ENCODE measurements around the gene EXOC3L4.
"Not testable (repeated sequence)": the region's sequence is repeated elsewhere in the genome, so short reads cannot be mapped to it uniquely, and the experiment has no call there.

EXOC3L4 gene

GRCh38 chr14:103108749-103109207 lies 14.3 kb downstream of the EXOC3L4 start:
- TF ChIP-seq TAF1 (IDR thresholded peaks at IDR 0.05; ENCODE audit: low read depth, low read length), result no peak
- no peak for TF ChIP-seq POU2F2 (IDR thresholded peaks at IDR 0.05; ENCODE audit: low read depth, low read length)
- TF ChIP-seq SPI1 (IDR thresholded peaks at IDR 0.05; ENCODE audit: low read depth, low read length), result no peak
- TF ChIP-seq POLR2A (IDR thresholded peaks at IDR 0.05; ENCODE audit: low read depth, low read length), result no peak
- no peak for TF ChIP-seq POLR2AphosphoS5 (IDR thresholded peaks at IDR 0.05; ENCODE audit: low read depth, low read length)
- no peak for TF ChIP-seq PAX5 (IDR thresholded peaks at IDR 0.05; ENCODE audit: insufficient read depth, low read length, severe bottlenecking)
- DNase-seq (ENCODE audit: insufficient read length, low spot score) (peak; percentile 71), FAIRE-seq (peak; percentile 40)

- FAIRE-seq (no peak), DNase-seq (ENCODE audit: insufficient read length, low spot score) (no peak)
- TF ChIP-seq PAX5 (IDR thresholded peaks at IDR 0.05; ENCODE audit: insufficient read depth, low read length, severe bottlenecking), result no peak
- TF ChIP-seq SPI1 (IDR thresholded peaks at IDR 0.05; ENCODE audit: low read depth, low read length), result no peak
- TF ChIP-seq POU2F2 (IDR thresholded peaks at IDR 0.05; ENCODE audit: low read depth, low read length), result no peak
- TF ChIP-seq TAF1 (IDR thresholded peaks at IDR 0.05; ENCODE audit: low read depth, low read length), result no peak
- no peak for TF ChIP-seq POLR2A (IDR thresholded peaks at IDR 0.05; ENCODE audit: low read depth, low read length)
- no peak for TF ChIP-seq POLR2AphosphoS5 (IDR thresholded peaks at IDR 0.05; ENCODE audit: low read depth, low read length)
These were observed 15.3 kb downstream of the EXOC3L4 start for GRCh38 chr14:103109535-103110441.

- FAIRE-seq (no peak), DNase-seq (ENCODE audit: insufficient read length, low spot score) (no peak)
These were observed 16.2 kb downstream of the EXOC3L4 start for GRCh38 chr14:103110681-103111231.

GRCh38 chr14:103111232-103111868 lies 16.8 kb downstream of the EXOC3L4 start:
- FAIRE-seq (no peak), DNase-seq (ENCODE audit: insufficient read length, low spot score) (no peak)
- TF ChIP-seq POLR2A (IDR thresholded peaks at IDR 0.05; ENCODE audit: low read depth, low read length), result no peak
- TF ChIP-seq SPI1 (IDR thresholded peaks at IDR 0.05; ENCODE audit: low read depth, low read length), result peak; percentile 93
- TF ChIP-seq TAF1 (IDR thresholded peaks at IDR 0.05; ENCODE audit: low read depth, low read length), result no peak
- no peak for TF ChIP-seq POLR2AphosphoS5 (IDR thresholded peaks at IDR 0.05; ENCODE audit: low read depth, low read length)
- no peak for TF ChIP-seq PAX5 (IDR thresholded peaks at IDR 0.05; ENCODE audit: insufficient read depth, low read length, severe bottlenecking)
- no peak for TF ChIP-seq POU2F2 (IDR thresholded peaks at IDR 0.05; ENCODE audit: low read depth, low read length)

More at GRCh38 chr14:103110681-103111231, 16.2 kb downstream of the EXOC3L4 start:
- TF ChIP-seq POLR2AphosphoS5 (IDR thresholded peaks at IDR 0.05; ENCODE audit: low read depth, low read length), result no peak
- no peak for TF ChIP-seq TAF1 (IDR thresholded peaks at IDR 0.05; ENCODE audit: low read depth, low read length)
- no peak for TF ChIP-seq PAX5 (IDR thresholded peaks at IDR 0.05; ENCODE audit: insufficient read depth, low read length, severe bottlenecking)
- TF ChIP-seq POU2F2 (IDR thresholded peaks at IDR 0.05; ENCODE audit: low read depth, low read length), result no peak
- TF ChIP-seq SPI1 (IDR thresholded peaks at IDR 0.05; ENCODE audit: low read depth, low read length), result no peak
- no peak for TF ChIP-seq POLR2A (IDR thresholded peaks at IDR 0.05; ENCODE audit: low read depth, low read length)

GRCh38 chr14:103112400-103113243 lies 18.1 kb downstream of the EXOC3L4 start:
- FAIRE-seq, result no peak
- DNase-seq (ENCODE audit: insufficient read length, low spot score), result no peak
- TF ChIP-seq POU2F2 (IDR thresholded peaks at IDR 0.05; ENCODE audit: low read depth, low read length) (no peak), POLR2A (IDR thresholded peaks at IDR 0.05; ENCODE audit: low read depth, low read length) (no peak), POLR2AphosphoS5 (IDR thresholded peaks at IDR 0.05; ENCODE audit: low read depth, low read length) (no peak), PAX5 (IDR thresholded peaks at IDR 0.05; ENCODE audit: insufficient read depth, low read length, severe bottlenecking) (no peak), SPI1 (IDR thresholded peaks at IDR 0.05; ENCODE audit: low read depth, low read length) (no peak), TAF1 (IDR thresholded peaks at IDR 0.05; ENCODE audit: low read depth, low read length) (no peak)

GRCh38 chr14:103113303-103113702 lies 18.8 kb downstream of the EXOC3L4 start:
- FAIRE-seq, result peak; percentile 26
- no peak for DNase-seq (ENCODE audit: insufficient read length, low spot score)
- no peak for TF ChIP-seq POLR2AphosphoS5 (IDR thresholded peaks at IDR 0.05; ENCODE audit: low read depth, low read length)
- TF ChIP-seq POLR2A (IDR thresholded peaks at IDR 0.05; ENCODE audit: low read depth, low read length), result no peak
- TF ChIP-seq SPI1 (IDR thresholded peaks at IDR 0.05; ENCODE audit: low read depth, low read length), result no peak
- no peak for TF ChIP-seq POU2F2 (IDR thresholded peaks at IDR 0.05; ENCODE audit: low read depth, low read length)

- TF ChIP-seq PAX5 (IDR thresholded peaks at IDR 0.05; ENCODE audit: insufficient read depth, low read length, severe bottlenecking) (no peak), POLR2A (IDR thresholded peaks at IDR 0.05; ENCODE audit: low read depth, low read length) (no peak), TAF1 (IDR thresholded peaks at IDR 0.05; ENCODE audit: low read depth, low read length) (no peak), POU2F2 (IDR thresholded peaks at IDR 0.05; ENCODE audit: low read depth, low read length) (no peak), SPI1 (IDR thresholded peaks at IDR 0.05; ENCODE audit: low read depth, low read length) (no peak), POLR2AphosphoS5 (IDR thresholded peaks at IDR 0.05; ENCODE audit: low read depth, low read length) (no peak)
- FAIRE-seq, result no peak
- DNase-seq (ENCODE audit: insufficient read length, low spot score), result no peak
These were observed 19.2 kb downstream of the EXOC3L4 start for GRCh38 chr14:103113774-103114173.

GRCh38 chr14:103115086-103115679 lies 20.7 kb downstream of the EXOC3L4 start:
- FAIRE-seq, result peak; percentile 75
- DNase-seq (ENCODE audit: insufficient read length, low spot score), result not testable (repeated sequence)
- TF ChIP-seq POU2F2 (IDR thresholded peaks at IDR 0.05; ENCODE audit: low read depth, low read length), result 0 out of 2 replicates have a peak, but pooled peaks have one; percentile 16
